ENCODE results near the gene LOC128125822.
A peak's percentile ranks its signal among the peaks of the same experiment; 100 is the strongest.

The LOC128125822 gene

DNA sequence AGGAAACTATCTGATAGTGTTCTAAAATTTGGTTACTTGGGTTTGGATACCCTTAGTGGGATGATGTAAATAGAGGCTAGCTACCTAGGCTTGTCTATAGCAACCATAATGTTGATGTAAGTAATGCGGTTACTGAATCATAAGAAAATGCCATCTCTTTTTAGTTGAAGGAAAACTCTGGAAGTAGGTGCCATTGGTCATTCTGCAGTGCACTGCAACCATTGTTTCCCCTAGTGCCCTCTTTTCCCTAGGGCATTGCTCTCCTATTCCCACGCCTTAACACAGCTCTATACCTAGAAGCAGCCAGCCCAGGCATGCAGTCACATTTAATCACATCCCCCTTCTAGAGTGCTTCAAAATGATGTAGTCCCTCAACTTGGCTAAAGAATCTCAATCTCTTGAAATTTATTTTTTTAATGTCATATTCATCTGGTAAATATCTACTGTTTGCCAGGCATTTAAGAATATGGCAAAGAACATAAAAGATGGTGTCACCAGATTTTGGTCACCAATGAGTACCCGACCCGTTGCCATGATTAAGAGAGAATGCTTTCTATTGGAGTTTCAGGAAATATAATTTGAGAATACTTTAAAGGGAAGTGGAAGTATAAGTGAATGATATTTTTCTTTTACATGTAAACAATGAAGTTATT lies 10.4 kb downstream of the LOC128125822 start (continued):
- TF ChIP-seq POLR2A (IDR thresholded peaks at IDR 0.05; ENCODE audit: low read depth, low read length) = 0 out of 2 replicates have a peak, but pooled peaks have one; percentile 33

GRCh38 chr6:63584125-63584514 lies 11.8 kb downstream of the LOC128125822 start:
- POLR2A ChIA-PET = no interaction called here
- FAIRE-seq = no peak

More at GRCh38 chr6:63584125-63584514, 11.8 kb downstream of the LOC128125822 start:
- in situ Hi-C loops (cut with MboI) (no loop called here), intact Hi-C loops (cut with micrococcal nuclease; ENCODE audit: unreplicated experiment) (no loop called here)
- Histone ChIP-seq H3K4me2 (ENCODE audit: control insufficient read depth, insufficient read depth) (no peak overlapping the region), H3K4me3 (no peak overlapping the region), H3K4me1 (ENCODE audit: control insufficient read depth, insufficient read depth, low read length) (no peaks in the 10 kb centered on the region), H3K9ac (ENCODE audit: control insufficient read depth, insufficient read depth, low read length) (no peak overlapping the region), H3K27me3 (replicated peaks in 1 of 2; ENCODE audit: control insufficient read depth in 2 of 2, insufficient read depth in 2 of 2, low read length in 1 of 2) (no peaks in the 10 kb centered on the region), H3K27ac (ENCODE audit: control insufficient read depth, insufficient read depth) (no peak overlapping the region), H3K36me3 (ENCODE audit: control insufficient read depth in 2 of 2, insufficient read depth in 2 of 2, low read length in 1 of 2) (peaks cover 3 to 22% of the 10 kb centered on the region in 2 experiments), H3K79me2 (ENCODE audit: control insufficient read depth, insufficient read depth, low read length) (no peaks in the 10 kb centered on the region; the same call in none of the 2 replicates), H4K20me1 (ENCODE audit: control insufficient read depth, insufficient read depth) (no peaks in the 10 kb centered on the region), H2AFZ (ENCODE audit: control insufficient read depth, low read depth, low read length) (no peak overlapping the region), H3K9me3 (replicated peaks; ENCODE audit: control insufficient read depth, insufficient read depth, low read length) (no peaks in the 10 kb centered on the region)
- ATAC-seq = peak; percentile 14
- TF ChIP-seq FOXM1 (IDR thresholded peaks at IDR 0.05; ENCODE audit: low read depth, low read length) = 0 out of 2 replicates have a peak, but pooled peaks have one; percentile 33
- TF ChIP-seq ZBTB4 (CRISPR knock-in tag; IDR thresholded peaks at IDR 0.05) = no peak
- TF ChIP-seq POLR2AphosphoS5 (IDR thresholded peaks at IDR 0.05; ENCODE audit: low read length) = peak; percentile 49; the same call in 1 of the 2 replicates
- TF ChIP-seq TCF3 (IDR thresholded peaks at IDR 0.05; ENCODE audit: borderline replicate concordance, insufficient read depth, low read depth, low read length) = no peak
- TF ChIP-seq CREB1 (IDR thresholded peaks at IDR 0.05; ENCODE audit: low read depth) = no peak
- ChIA-PET SMC1A (ENCODE audit: uncharacterized antibody, unreplicated experiment) (interaction anchor here (0.9 to 2.6 kb wide), 9 partner anchors 9 to 231 kb away, joined by 3 to 14 read pairs (median 4); no protein-coding TSS in a partner anchor), CTCF (interaction anchor here (1.8 to 2.1 kb wide), 3 partner anchors 10 to 231 kb away, joined by 8 to 15 read pairs (median 8); no protein-coding TSS in a partner anchor), RAD21 (ENCODE audit: unreplicated experiment) (interaction anchor here (0.8 to 2.1 kb wide), 2 partner anchors 14 to 231 kb away, joined by 3 to 12 read pairs; no protein-coding TSS in a partner anchor)
- WGBS (ENCODE audit: insufficient coverage, insufficient replicate concordance, low lambda C conversion rate, missing lambda C conversion rate) = 85% methylated on average over 4 of the region's 4 CpGs
- no peak for DNase-seq (ENCODE audit: low read depth, low spot score)
- BruUV-seq (replicated peaks) = no TSS peak

Measured in GM12878 (cell line).